OCI-LY1 (cell line): Measurements from ENCODE around the gene SH3RF1.

Source experiments
- CTCF ChIP-seq: fragments of 200-600 bp; sonication (generic), shearing (Covaris generic); IDR thresholded peaks from 2 replicates; pipeline ENCODE4 v1.5.1; 2017; ENCODE audit warnings: mild to moderate bottlenecking, antibody characterized with exemption, low read length, moderate library complexity, mixed read lengths
- EZH2 ChIP-seq: fragments of 200-600 bp; sonication (generic), shearing (Covaris generic); IDR thresholded peaks from 2 replicates; pipeline ENCODE4 v1.8.0; 2017; ENCODE audit warnings: borderline replicate concordance, mixed run types, mild to moderate bottlenecking, antibody characterized with exemption, low read length, moderate library complexity, mixed read lengths

GRCh38 chr4:169226565-169226964, 44.2 kb downstream of the SH3RF1 start:
- TF ChIP-seq CTCF = no peak
- TF ChIP-seq EZH2 = no peak
